Measurements from ENCODE around the gene SIAH2. TPM values are rescaled to one million over a fixed set of nuclear protein-coding genes. Genes with fewer than 3 reads are reported as not detected.

SIAH2 gene
- total and polyA plus RNA-seq, 2 of the 8 experiments (the other 6 are each of a cell fraction or from before 2014, with no cell fraction given) = 23.9 to 34.2 TPM

GRCh38 chr3:150742679-150743078, 20.3 kb downstream of the SIAH2 start:
- ChIA-PET CTCF (ENCODE audit: partially characterized antibody) (interaction anchor here (1.0 kb wide), 1 partner anchor 21 kb away, joined by 3 read pairs; no protein-coding TSS in a partner anchor), POLR2A (ENCODE audit: partially characterized antibody) (no interaction called here)
- Histone ChIP-seq H2BK120ac (replicated peaks; ENCODE audit: low read depth, low read length) (no peak overlapping the region), H3K23ac (ENCODE audit: insufficient read length) (no peak overlapping the region), H2BK5ac (ENCODE audit: low read depth, low read length) (no peak overlapping the region), H2BK20ac (ENCODE audit: low read length) (no peak overlapping the region), H2AK5ac (ENCODE audit: low read depth, low read length) (no peak overlapping the region), H3K4ac (replicated peaks; ENCODE audit: insufficient read length, low read depth, low read length) (no peak overlapping the region), H2AFZ (ENCODE audit: low read length) (no peak overlapping the region), H4K5ac (ENCODE audit: insufficient read length, low read depth, low read length) (no peak overlapping the region), H4K91ac (replicated peaks; ENCODE audit: insufficient read length, low read length) (no peak overlapping the region), H3K79me2 (ENCODE audit: control insufficient read depth in 1 of 2, insufficient read depth in 2 of 2, low read length in 2 of 2) (no peaks in the 10 kb centered on the region; a peak in 1 of 4 replicates), H3K36me3 (ENCODE audit: control insufficient read depth in 2 of 4, insufficient read depth in 4 of 4, low read length in 3 of 4) (no peaks in the 10 kb centered on the region), H3K4me1 (replicated peaks in 1 of 4; ENCODE audit: control insufficient read depth in 3 of 4, insufficient read depth in 4 of 4, low read length in 3 of 4) (peaks cover 0 to 3% (median 0%) of the 10 kb centered on the region in 4 experiments; a peak in 1 of 7 replicates), H4K20me1 (replicated peaks in 1 of 2; ENCODE audit: control insufficient read depth in 1 of 2, insufficient read depth in 2 of 2, low read length in 2 of 2) (no peaks in the 10 kb centered on the region), H3K9ac (replicated peaks in 1 of 4; ENCODE audit: extremely low read depth in 1 of 4, low read depth in 3 of 4, low read length in 3 of 4) (no peak overlapping the region), H3K23me2 (ENCODE audit: low read depth, low read length) (no peaks in the 10 kb centered on the region; the same call in 1 of the 2 replicates), H3K9me3 (ENCODE audit: insufficient read depth in 2 of 2, low read depth in 1 of 2, low read length in 1 of 2) (no peaks in the 10 kb centered on the region), H3K18ac (ENCODE audit: extremely low read depth, low read length) (no peak overlapping the region), H3K27me3 (replicated peaks in 1 of 4; ENCODE audit: control insufficient read depth in 3 of 4, extremely low read depth in 1 of 4, insufficient read depth in 3 of 4, low read length in 3 of 4) (no peaks in the 10 kb centered on the region), H3K4me3 (ENCODE audit: extremely low read depth in 1 of 4, insufficient read depth in 2 of 4, low read depth in 3 of 4, low read length in 4 of 4) (no peak overlapping the region), H2BK12ac (ENCODE audit: low read depth, low read length) (no peak overlapping the region), H3K79me1 (ENCODE audit: low read depth, low read length) (peaks cover 8% of the 10 kb centered on the region), H3K56ac (replicated peaks; ENCODE audit: insufficient read length, low read depth, low read length) (no peak overlapping the region), H4K8ac (ENCODE audit: extremely low read depth, insufficient read depth, low read length) (no peak overlapping the region), H3K14ac (ENCODE audit: insufficient read length) (no peak overlapping the region), H2BK15ac (ENCODE audit: low read length) (no peak overlapping the region), H3K4me2 (ENCODE audit: insufficient read depth in 1 of 2, low read depth in 2 of 2, low read length in 2 of 2) (no peak overlapping the region), H3K27ac (ENCODE audit: low read depth, low read length) (no peak overlapping the region)
- FAIRE-seq (no peak), DNase-seq (ENCODE audit: low read depth in 1 of 2, low spot score in 2 of 2) (no peak)
- 99% methylated on average over 4 of the region's 4 CpGs; no CpG with 5 or more reads in 1 of the 2 experiments for WGBS, 2 experiments (ENCODE audit: extremely low coverage in 1 of 2, insufficient coverage in 1 of 2, insufficient read length in 1 of 2, insufficient replicate concordance in 2 of 2, low coverage in 1 of 2, low lambda C conversion rate in 2 of 2, missing lambda C conversion rate in 1 of 2)
- no peak for TF ChIP-seq TBP (IDR thresholded peaks at IDR 0.05; ENCODE audit: low read depth, low read length)
- TF ChIP-seq CBX5 (IDR thresholded peaks at IDR 0.05; ENCODE audit: low read depth, low read length) = no peak
- no peak for TF ChIP-seq EGR1 (IDR thresholded peaks at IDR 0.05; ENCODE audit: borderline replicate concordance, low read depth, low read length)
- TF ChIP-seq RBBP5 (IDR thresholded peaks at IDR 0.05; ENCODE audit: borderline replicate concordance, low read depth, low read length) = no peak
- TF ChIP-seq BACH1 (IDR thresholded peaks at IDR 0.05; ENCODE audit: low read length) = no peak
- no peak for TF ChIP-seq BCL11A (IDR thresholded peaks at IDR 0.05; ENCODE audit: low read depth in 2 of 2, low read length in 2 of 2)
- TF ChIP-seq BRCA1 (IDR thresholded peaks at IDR 0.05; ENCODE audit: low read depth, low read length) = no peak
- no peak for TF ChIP-seq SIRT6 (IDR thresholded peaks at IDR 0.05; ENCODE audit: low read length)
- no peak for TF ChIP-seq RAD21 (IDR thresholded peaks at IDR 0.05 in 1 of 2, conservative IDR thresholded peaks at IDR 0.05 in 1 of 2; ENCODE audit: low read depth in 2 of 2, low read length in 2 of 2)
- no peak for TF ChIP-seq EP300 (IDR thresholded peaks at IDR 0.05; ENCODE audit: borderline replicate concordance in 1 of 2, low read depth in 2 of 2, low read length in 2 of 2)
- no peak for TF ChIP-seq ZNF274 (IDR thresholded peaks at IDR 0.05; ENCODE audit: borderline replicate concordance, extremely low read depth, low read length)
- TF ChIP-seq SIN3A (conservative IDR thresholded peaks at IDR 0.05 in 1 of 2, IDR thresholded peaks at IDR 0.05 in 1 of 2; ENCODE audit: low read depth in 1 of 2, low read length in 2 of 2) = no peak
- no peak for TF ChIP-seq POLR2AphosphoS5 (IDR thresholded peaks at IDR 0.05; ENCODE audit: low read depth, low read length)
- no peak for TF ChIP-seq RNF2 (IDR thresholded peaks at IDR 0.05; ENCODE audit: borderline replicate concordance, low read depth, low read length, missing control alignments, poor library complexity, severe bottlenecking)
